Measurements from ENCODE around the gene GALNT18. TPM values are rescaled to one million over a fixed set of nuclear protein-coding genes. Genes with fewer than 3 reads are reported as not detected.

The GALNT18 gene
- total and polyA plus RNA-seq, 2 donors (not counting 3 experiments of a cell fraction or from before 2014, with no cell fraction given) = 0.17 to 0.18 TPM

DNA sequence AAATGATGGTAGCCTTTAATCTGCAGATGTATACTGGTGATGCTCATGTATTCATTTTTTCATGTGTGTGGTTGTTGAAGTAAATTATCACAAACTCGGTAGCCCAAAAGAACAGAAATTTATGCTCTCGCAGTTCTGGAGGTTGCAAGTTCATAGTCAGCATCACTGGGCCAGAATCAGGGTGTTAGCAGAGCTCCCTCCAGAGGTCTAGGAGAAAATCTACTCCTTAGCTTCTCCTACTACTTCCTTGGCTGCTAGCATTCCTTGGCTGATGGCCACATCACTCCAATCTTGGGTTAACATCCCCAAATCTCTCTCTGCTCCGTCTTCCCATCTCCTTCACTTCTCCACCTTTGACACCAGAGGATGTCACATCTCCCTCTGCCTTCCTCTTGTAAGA, 45.3 kb upstream of the GALNT18 start:
- POLR2A ChIA-PET = no interaction called here
- H3K36me3 ChIP-seq (ENCODE audit: control insufficient read depth in 2 of 2, extremely low read depth in 1 of 2, insufficient read depth in 2 of 2, low read length in 2 of 2) = no peaks in the 10 kb centered on the region
- no peak for DNase-seq (ENCODE audit: low read depth, low spot score)
- no peaks in the 10 kb centered on the region for H3K4me1 ChIP-seq (ENCODE audit: control insufficient read depth, extremely low read depth, insufficient read depth, low read length)
- no peak overlapping the region for H3K9ac ChIP-seq (replicated peaks; ENCODE audit: extremely low read depth, insufficient read depth, low read length)
- no TSS peak for BruUV-seq (replicated peaks)
- no peaks in the 10 kb centered on the region for H4K20me1 ChIP-seq (replicated peaks; ENCODE audit: control insufficient read depth, extremely low read depth, insufficient read depth, low read length)
- FAIRE-seq = no peak
- no peaks in the 10 kb centered on the region for H3K9me1 ChIP-seq (replicated peaks; ENCODE audit: control insufficient read depth, extremely low read depth, insufficient read depth, low read length)
- CTCF ChIA-PET = interaction anchor here (0.7 to 1.8 kb wide), 5 partner anchors 628 to 733 kb away, joined by 3 to 10 read pairs (median 4); no protein-coding TSS in a partner anchor
- no peak overlapping the region for H2AFZ ChIP-seq (ENCODE audit: low read depth, low read length)
- dilution Hi-C loops (cut with MboI; ENCODE audit: extremely low pct_ligation_motif_present, low sequenced_read_pairs) (no loop called here), intact Hi-C loops (cut with micrococcal nuclease) (no loop called here)
- H3K27ac ChIP-seq (ENCODE audit: insufficient read depth, low read depth, low read length) = no peak overlapping the region
- H3K4me3 ChIP-seq (replicated peaks in 1 of 3; ENCODE audit: insufficient read depth in 1 of 3, low read depth in 1 of 3, low read length in 3 of 3) = no peak overlapping the region
- no peaks in the 10 kb centered on the region for H3K79me2 ChIP-seq (ENCODE audit: control insufficient read depth, insufficient read depth, low read length)
- H3K27me3 ChIP-seq (ENCODE audit: control insufficient read depth in 2 of 2, insufficient read depth in 2 of 2, low read length in 2 of 2) = peaks cover 0 to 2% of the 10 kb centered on the region in 2 experiments
- no peak for TF ChIP-seq MYC (IDR thresholded peaks at IDR 0.05; ENCODE audit: low read depth, low read length)
- no peak overlapping the region for H3K4me2 ChIP-seq (ENCODE audit: insufficient read depth, low read length)
- no peaks in the 10 kb centered on the region for H3K9me3 ChIP-seq (replicated peaks; ENCODE audit: control insufficient read depth, insufficient read depth, low read length)

DNA sequence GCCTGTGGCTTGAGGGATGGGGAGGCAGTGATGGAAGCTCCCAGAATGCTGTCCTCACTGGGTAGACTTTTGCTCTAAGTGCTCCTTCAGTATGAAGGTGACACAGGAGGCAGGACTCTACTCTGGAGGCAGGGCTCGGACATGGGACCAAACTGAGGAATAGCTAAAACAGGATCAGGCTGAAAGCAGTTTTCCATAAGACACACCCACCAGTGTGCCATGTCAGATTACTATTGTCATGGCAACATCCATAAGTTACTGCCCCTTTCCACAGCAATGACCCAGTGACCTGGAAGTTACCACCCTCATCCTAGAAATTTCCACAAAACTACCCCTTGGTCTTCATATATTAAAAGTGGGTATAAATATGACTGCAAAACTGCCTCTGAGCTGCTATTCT, 43.6 kb upstream of the GALNT18 start:
- intact Hi-C loops (cut with micrococcal nuclease) = no loop called here
- H2AFZ ChIP-seq (ENCODE audit: low read depth, low read length) = no peak overlapping the region
- no peaks in the 10 kb centered on the region for H3K36me3 ChIP-seq (ENCODE audit: control insufficient read depth in 2 of 2, extremely low read depth in 1 of 2, insufficient read depth in 2 of 2, low read length in 2 of 2)
- POLR2A ChIA-PET = no interaction called here
- H3K79me2 ChIP-seq (ENCODE audit: control insufficient read depth, insufficient read depth, low read length) = no peaks in the 10 kb centered on the region
- no peaks in the 10 kb centered on the region for H3K9me3 ChIP-seq (replicated peaks; ENCODE audit: control insufficient read depth, insufficient read depth, low read length)
- H3K27ac ChIP-seq (ENCODE audit: insufficient read depth, low read depth, low read length) = no peak overlapping the region
- DNase-seq (ENCODE audit: low read depth, low spot score) (no peak), FAIRE-seq (no peak)
- no peaks in the 10 kb centered on the region for H3K4me1 ChIP-seq (ENCODE audit: control insufficient read depth, extremely low read depth, insufficient read depth, low read length)
- no peak overlapping the region for H3K4me2 ChIP-seq (ENCODE audit: insufficient read depth, low read length)
- no peak overlapping the region for H3K9ac ChIP-seq (replicated peaks; ENCODE audit: extremely low read depth, insufficient read depth, low read length)
- no peaks in the 10 kb centered on the region for H3K9me1 ChIP-seq (replicated peaks; ENCODE audit: control insufficient read depth, extremely low read depth, insufficient read depth, low read length)
- BruUV-seq (replicated peaks) = no TSS peak
- no peak overlapping the region for H3K4me3 ChIP-seq (replicated peaks in 1 of 3; ENCODE audit: insufficient read depth in 1 of 3, low read depth in 1 of 3, low read length in 3 of 3)
- TF ChIP-seq FOS (IDR thresholded peaks at IDR 0.05; ENCODE audit: borderline replicate concordance, insufficient read depth, low read length) (no peak), POLR2AphosphoS5 (IDR thresholded peaks at IDR 0.05; ENCODE audit: insufficient read depth, low read depth, low read length) (no peak), GATA2 (IDR thresholded peaks at IDR 0.05; ENCODE audit: insufficient read depth, insufficient read length, low read depth, low read length) (no peak), POLR2A (IDR thresholded peaks at IDR 0.05; ENCODE audit: low read depth, low read length) (no peak), JUN (IDR thresholded peaks at IDR 0.05; ENCODE audit: borderline replicate concordance, insufficient read depth, insufficient read length, low read depth) (no peak), EZH2 (IDR thresholded peaks at IDR 0.05; ENCODE audit: borderline replicate concordance, low read depth, low read length, severe bottlenecking) (no peak), MYC (IDR thresholded peaks at IDR 0.05; ENCODE audit: low read depth, low read length) (no peak)
- TF ChIP-seq, protein P1, sequence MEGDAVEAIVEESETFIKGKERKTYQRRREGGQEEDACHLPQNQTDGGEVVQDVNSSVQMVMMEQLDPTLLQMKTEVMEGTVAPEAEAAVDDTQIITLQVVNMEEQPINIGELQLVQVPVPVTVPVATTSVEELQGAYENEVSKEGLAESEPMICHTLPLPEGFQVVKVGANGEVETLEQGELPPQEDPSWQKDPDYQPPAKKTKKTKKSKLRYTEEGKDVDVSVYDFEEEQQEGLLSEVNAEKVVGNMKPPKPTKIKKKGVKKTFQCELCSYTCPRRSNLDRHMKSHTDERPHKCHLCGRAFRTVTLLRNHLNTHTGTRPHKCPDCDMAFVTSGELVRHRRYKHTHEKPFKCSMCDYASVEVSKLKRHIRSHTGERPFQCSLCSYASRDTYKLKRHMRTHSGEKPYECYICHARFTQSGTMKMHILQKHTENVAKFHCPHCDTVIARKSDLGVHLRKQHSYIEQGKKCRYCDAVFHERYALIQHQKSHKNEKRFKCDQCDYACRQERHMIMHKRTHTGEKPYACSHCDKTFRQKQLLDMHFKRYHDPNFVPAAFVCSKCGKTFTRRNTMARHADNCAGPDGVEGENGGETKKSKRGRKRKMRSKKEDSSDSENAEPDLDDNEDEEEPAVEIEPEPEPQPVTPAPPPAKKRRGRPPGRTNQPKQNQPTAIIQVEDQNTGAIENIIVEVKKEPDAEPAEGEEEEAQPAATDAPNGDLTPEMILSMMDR (IDR thresholded peaks at IDR 0.05; ENCODE audit: extremely low read depth in 1 of 2, insufficient read depth in 1 of 2, low read depth in 1 of 2, low read length in 2 of 2) = no peak
- TF ChIP-seq, protein P2, sequence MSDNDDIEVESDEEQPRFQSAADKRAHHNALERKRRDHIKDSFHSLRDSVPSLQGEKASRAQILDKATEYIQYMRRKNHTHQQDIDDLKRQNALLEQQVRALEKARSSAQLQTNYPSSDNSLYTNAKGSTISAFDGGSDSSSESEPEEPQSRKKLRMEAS (IDR thresholded peaks at IDR 0.05; ENCODE audit: insufficient read depth, insufficient read length) = no peak
- H4K20me1 ChIP-seq (replicated peaks; ENCODE audit: control insufficient read depth, extremely low read depth, insufficient read depth, low read length) = no peaks in the 10 kb centered on the region
- H3K27me3 ChIP-seq (ENCODE audit: control insufficient read depth in 2 of 2, insufficient read depth in 2 of 2, low read length in 2 of 2) = peaks cover 0 to 2% of the 10 kb centered on the region in 2 experiments
- dilution Hi-C loops (cut with MboI; ENCODE audit: extremely low pct_ligation_motif_present, low sequenced_read_pairs) = no loop called here
- CTCF ChIA-PET = interaction anchor here (1.1 kb wide), 1 partner anchor 637 kb away, joined by 3 read pairs; no protein-coding TSS in a partner anchor

Data from endothelial cell of umbilical vein (primary cell).